ENCODE data around the gene LRRC75A. TPM values are rescaled to one million over a fixed set of nuclear protein-coding genes. Genes with fewer than 3 reads are reported as not detected.

The LRRC75A gene
- total and polyA plus RNA-seq, 2 of the 13 experiments (the other 11 are each of a cell fraction or from before 2014, with no cell fraction given): 0.03 TPM; not detected in 1

DNA sequence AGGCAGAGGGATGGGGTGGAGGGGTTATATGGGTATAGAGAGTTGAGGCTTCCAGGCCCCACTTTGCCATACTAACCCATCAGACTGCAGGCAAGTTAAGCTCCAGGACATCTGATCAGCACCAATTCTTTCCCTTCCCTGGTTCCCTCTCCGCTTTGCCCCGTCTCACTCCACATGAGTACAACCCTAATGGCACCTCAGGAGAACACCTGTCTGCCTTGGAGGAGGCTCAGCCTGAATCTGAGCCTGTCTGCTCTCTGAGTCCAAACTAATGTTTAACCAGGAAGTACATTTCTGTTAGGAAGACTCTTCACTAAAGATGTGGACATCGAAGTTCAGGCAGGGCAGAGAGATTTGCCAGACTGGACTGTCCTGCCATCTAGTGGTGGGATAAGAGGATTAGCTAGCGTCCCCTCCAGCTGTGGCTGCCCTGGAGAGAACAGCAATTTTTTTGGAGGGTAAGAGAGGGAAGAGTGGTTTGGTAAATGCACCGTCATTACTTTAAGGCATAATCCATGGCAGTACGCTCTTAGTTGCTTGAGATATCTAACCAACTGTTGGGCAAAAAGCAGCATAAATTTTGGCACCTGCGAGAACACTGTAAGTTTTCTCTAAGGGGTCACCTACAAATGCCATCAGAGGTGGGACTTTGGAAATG, 29.2 kb upstream of the LRRC75A start (continued):
- TF ChIP-seq, protein P1, sequence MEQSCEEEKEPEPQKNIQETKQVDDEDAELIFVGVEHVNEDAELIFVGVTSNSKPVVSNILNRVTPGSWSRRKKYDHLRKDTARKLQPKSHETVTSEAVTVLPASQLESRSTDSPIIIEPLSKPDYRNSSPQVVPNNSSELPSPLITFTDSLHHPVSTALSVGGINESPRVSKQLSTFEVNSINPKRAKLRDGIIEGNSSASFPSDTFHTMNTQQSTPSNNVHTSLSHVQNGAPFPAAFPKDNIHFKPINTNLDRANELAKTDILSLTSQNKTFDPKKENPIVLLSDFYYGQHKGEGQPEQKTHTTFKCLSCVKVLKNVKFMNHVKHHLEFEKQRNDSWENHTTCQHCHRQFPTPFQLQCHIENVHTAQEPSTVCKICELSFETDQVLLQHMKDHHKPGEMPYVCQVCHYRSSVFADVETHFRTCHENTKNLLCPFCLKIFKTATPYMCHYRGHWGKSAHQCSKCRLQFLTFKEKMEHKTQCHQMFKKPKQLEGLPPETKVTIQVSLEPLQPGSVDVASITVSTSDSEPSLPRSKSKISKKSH (CRISPR knock-in tag; IDR thresholded peaks at IDR 0.05; ENCODE audit: borderline replicate concordance): no peak
- no peak for TF ChIP-seq ZFAT (CRISPR knock-in tag; conservative IDR thresholded peaks at IDR 0.05)
- no peak for TF ChIP-seq SP5 (CRISPR knock-in tag; IDR thresholded peaks at IDR 0.05; ENCODE audit: borderline replicate concordance, low read depth)
- TF ChIP-seq, protein P2, sequence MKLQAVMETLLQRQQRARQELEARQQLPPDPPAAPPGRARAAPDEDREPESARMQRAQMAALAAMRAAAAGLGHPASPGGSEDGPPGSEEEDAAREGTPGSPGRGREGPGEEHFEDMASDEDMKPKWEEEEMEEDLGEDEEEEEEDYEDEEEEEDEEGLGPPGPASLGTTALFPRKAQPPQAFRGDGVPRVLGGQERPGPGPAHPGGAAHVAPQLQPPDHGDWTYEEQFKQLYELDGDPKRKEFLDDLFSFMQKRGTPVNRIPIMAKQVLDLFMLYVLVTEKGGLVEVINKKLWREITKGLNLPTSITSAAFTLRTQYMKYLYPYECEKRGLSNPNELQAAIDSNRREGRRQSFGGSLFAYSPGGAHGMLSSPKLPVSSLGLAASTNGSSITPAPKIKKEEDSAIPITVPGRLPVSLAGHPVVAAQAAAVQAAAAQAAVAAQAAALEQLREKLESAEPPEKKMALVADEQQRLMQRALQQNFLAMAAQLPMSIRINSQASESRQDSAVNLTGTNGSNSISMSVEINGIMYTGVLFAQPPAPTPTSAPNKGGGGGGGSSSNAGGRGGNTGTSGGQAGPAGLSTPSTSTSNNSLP (IDR thresholded peaks at IDR 0.05; ENCODE audit: low read depth, low read length): no peak
- no peak for TF ChIP-seq XBP1 (CRISPR knock-in tag; IDR thresholded peaks at IDR 0.05)
- TF ChIP-seq, protein P3, sequence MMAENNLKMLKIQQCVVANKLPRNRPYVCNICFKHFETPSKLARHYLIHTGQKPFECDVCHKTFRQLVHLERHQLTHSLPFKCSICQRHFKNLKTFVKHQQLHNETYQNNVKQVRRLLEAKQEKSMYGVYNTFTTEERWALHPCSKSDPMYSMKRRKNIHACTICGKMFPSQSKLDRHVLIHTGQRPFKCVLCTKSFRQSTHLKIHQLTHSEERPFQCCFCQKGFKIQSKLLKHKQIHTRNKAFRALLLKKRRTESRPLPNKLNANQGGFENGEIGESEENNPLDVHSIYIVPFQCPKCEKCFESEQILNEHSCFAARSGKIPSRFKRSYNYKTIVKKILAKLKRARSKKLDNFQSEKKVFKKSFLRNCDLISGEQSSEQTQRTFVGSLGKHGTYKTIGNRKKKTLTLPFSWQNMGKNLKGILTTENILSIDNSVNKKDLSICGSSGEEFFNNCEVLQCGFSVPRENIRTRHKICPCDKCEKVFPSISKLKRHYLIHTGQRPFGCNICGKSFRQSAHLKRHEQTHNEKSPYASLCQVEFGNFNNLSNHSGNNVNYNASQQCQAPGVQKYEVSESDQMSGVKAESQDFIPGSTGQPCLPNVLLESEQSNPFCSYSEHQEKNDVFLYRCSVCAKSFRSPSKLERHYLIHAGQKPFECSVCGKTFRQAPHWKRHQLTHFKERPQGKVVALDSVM (CRISPR knock-in tag; IDR thresholded peaks at IDR 0.05): 0 out of 2 replicates have a peak, but pooled peaks have one; percentile 26
- TF ChIP-seq FOSL2 (CRISPR knock-in tag; IDR thresholded peaks at IDR 0.05): no peak
- TF ChIP-seq, protein P4, sequence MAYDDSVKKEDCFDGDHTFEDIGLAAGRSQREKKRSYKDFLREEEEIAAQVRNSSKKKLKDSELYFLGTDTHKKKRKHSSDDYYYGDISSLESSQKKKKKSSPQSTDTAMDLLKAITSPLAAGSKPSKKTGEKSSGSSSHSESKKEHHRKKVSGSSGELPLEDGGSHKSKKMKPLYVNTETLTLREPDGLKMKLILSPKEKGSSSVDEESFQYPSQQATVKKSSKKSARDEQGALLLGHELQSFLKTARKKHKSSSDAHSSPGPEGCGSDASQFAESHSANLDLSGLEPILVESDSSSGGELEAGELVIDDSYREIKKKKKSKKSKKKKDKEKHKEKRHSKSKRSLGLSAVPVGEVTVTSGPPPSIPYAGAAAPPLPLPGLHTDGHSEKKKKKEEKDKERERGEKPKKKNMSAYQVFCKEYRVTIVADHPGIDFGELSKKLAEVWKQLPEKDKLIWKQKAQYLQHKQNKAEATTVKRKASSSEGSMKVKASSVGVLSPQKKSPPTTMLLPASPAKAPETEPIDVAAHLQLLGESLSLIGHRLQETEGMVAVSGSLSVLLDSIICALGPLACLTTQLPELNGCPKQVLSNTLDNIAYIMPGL (CRISPR knock-in tag; IDR thresholded peaks at IDR 0.05; ENCODE audit: borderline replicate concordance in 1 of 2, low read depth in 1 of 2): peak in 1 of 2 experiments; percentile 54; a peak in 1 of 4 replicates
- TF ChIP-seq REPIN1 (CRISPR knock-in tag; IDR thresholded peaks at IDR 0.05; ENCODE audit: borderline replicate concordance, low read depth): peak; percentile 68; the same call in 1 of the 2 replicates
- no peak for TF ChIP-seq FOXK2 (IDR thresholded peaks at IDR 0.05)
- TF ChIP-seq, protein P5, sequence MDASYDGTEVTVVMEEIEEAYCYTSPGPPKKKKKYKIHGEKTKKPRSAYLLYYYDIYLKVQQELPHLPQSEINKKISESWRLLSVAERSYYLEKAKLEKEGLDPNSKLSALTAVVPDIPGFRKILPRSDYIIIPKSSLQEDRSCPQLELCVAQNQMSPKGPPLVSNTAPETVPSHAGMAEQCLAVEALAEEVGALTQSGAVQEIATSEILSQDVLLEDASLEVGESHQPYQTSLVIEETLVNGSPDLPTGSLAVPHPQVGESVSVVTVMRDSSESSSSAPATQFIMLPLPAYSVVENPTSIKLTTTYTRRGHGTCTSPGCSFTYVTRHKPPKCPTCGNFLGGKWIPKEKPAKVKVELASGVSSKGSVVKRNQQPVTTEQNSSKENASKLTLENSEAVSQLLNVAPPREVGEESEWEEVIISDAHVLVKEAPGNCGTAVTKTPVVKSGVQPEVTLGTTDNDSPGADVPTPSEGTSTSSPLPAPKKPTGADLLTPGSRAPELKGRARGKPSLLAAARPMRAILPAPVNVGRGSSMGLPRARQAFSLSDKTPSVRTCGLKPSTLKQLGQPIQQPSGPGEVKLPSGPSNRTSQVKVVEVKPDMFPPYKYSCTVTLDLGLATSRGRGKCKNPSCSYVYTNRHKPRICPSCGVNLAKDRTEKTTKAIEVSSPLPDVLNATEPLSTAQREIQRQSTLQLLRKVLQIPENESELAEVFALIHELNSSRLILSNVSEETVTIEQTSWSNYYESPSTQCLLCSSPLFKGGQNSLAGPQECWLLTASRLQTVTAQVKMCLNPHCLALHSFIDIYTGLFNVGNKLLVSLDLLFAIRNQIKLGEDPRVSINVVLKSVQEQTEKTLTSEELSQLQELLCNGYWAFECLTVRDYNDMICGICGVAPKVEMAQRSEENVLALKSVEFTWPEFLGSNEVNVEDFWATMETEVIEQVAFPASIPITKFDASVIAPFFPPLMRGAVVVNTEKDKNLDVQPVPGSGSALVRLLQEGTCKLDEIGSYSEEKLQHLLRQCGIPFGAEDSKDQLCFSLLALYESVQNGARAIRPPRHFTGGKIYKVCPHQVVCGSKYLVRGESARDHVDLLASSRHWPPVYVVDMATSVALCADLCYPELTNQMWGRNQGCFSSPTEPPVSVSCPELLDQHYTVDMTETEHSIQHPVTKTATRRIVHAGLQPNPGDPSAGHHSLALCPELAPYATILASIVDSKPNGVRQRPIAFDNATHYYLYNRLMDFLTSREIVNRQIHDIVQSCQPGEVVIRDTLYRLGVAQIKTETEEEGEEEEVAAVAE (CRISPR knock-in tag; IDR thresholded peaks at IDR 0.05; ENCODE audit: borderline replicate concordance): 0 out of 2 replicates have a peak, but pooled peaks have one; percentile 21
- TF ChIP-seq ZNF674 (CRISPR knock-in tag; IDR thresholded peaks at IDR 0.05; ENCODE audit: low read depth): no peak
